GM06990 (cell line): ENCODE measurements around the gene ACIN1.

Experiments
- DNase-seq: peaks from one replicate; pipeline ENCODE4 v3.0.0-alpha.2; 2011; ENCODE audit not compliant: insufficient read length; ENCODE audit errors: extremely low read depth
- H3K27me3 ChIP-seq: replicated peaks from 2 replicates; pipeline ENCODE4 v1.6.0; 2011; ENCODE audit warnings: low read length; ENCODE audit not compliant: control insufficient read depth, insufficient read depth
- H3K36me3 ChIP-seq: 2 replicates; pipeline ENCODE4 v1.5.1; 2011; ENCODE audit warnings: low read length; ENCODE audit not compliant: control insufficient read depth, insufficient read depth
- H3K4me3 ChIP-seq: replicated peaks from 2 replicates; pipeline ENCODE4 v1.5.1; 2011; ENCODE audit warnings: low read depth, mild to moderate bottlenecking, control low read depth, low read length
- CTCF ChIP-seq: IDR thresholded peaks from 2 replicates; pipeline ENCODE4 v1.5.1; 2011; ENCODE audit warnings: low read length, control low read depth, mild to moderate bottlenecking, inconsistent platforms; ENCODE audit not compliant: insufficient read depth, poor library complexity, severe bottlenecking

ACIN1 gene

GRCh38 chr14:23122086-23122485 lies 27.1 kb upstream of the ACIN1 start:
- TF ChIP-seq CTCF = no peak
- Histone ChIP-seq H3K36me3 (no peaks in the 10 kb centered on the region), H3K27me3 (no peaks in the 10 kb centered on the region), H3K4me3 (no peak overlapping the region)
- DNase-seq = no peak

DNA sequence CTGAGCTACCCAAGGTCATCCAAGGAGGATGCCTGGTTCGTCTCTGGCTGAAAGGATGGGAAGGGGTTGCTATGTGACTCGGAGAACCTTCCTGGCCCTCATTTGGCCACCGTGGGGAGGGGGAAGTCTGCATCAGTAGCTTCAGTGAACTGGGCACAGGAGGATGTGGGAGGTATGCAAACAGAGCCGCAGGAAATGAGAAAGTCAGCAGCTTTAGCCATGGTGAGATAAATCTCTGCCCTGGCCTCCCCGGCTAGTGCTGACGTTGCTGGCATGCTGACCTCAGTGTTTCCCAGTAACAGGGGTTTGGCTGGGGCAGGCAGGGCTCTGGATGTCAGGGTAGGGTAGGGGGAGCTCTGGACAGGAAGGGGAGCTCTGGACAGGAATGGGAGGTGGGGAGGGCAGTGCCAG lies 26.4 kb upstream of the ACIN1 start:
- TF ChIP-seq CTCF = no peak
- DNase-seq = peak; percentile 36

DNA sequence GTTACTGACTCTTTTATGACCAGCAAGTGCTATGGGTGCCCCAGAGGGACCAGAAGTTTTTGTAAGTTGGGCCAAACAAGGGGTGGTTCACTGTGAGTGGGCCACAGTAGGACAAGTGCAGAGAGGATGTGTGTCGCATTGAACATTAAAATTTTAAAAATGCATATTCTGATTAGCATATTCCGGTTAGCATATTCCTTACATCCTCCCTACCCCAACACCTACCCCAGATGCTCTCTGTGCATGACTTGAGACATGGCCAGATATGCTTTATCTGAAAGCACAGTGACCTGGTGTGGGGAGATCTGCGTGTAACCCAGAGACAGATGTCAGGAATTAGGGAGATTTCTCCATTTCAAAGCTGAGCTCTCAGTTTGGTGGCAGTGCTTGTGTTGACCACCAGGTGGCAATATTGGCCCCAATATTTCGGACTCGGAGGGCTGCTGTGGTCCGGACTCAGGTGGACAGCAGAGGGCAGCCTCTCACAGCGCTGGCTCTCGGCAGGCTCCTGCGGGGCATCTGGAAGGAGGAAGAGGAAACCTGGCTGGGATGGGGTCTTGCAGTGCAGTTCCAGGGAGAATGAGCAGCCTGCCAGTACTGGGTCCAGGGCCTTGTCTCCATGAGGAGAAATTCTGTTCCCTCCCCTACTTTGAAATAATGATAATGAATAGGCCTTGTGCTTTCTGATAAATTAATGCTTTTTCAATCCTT lies 25.8 kb upstream of the ACIN1 start:
- peak; percentile 72 for DNase-seq
- peak; percentile 100 for TF ChIP-seq CTCF
- H3K27me3 ChIP-seq = no peaks in the 10 kb centered on the region
- H3K4me3 ChIP-seq = 0 out of 2 replicates have a peak overlapping the region, but pooled peaks have one; percentile 1
- H3K36me3 ChIP-seq = no peaks in the 10 kb centered on the region

More for the DNA sequence above, 26.4 kb upstream of the ACIN1 start:
- no peaks in the 10 kb centered on the region for H3K27me3 ChIP-seq
- H3K36me3 ChIP-seq = no peaks in the 10 kb centered on the region
- no peak overlapping the region for H3K4me3 ChIP-seq

- Histone ChIP-seq H3K27me3 (no peaks in the 10 kb centered on the region), H3K36me3 (no peaks in the 10 kb centered on the region), H3K4me3 (no peak overlapping the region)
- DNase-seq = peak; percentile 50
- TF ChIP-seq CTCF = no peak
Observed at GRCh38 chr14:23119363-23120327, 24.7 kb upstream of the ACIN1 start.

- Histone ChIP-seq H3K27me3 (no peaks in the 10 kb centered on the region; the same call in none of the 2 replicates), H3K36me3 (no peaks in the 10 kb centered on the region), H3K4me3 (no peak within 1 kb of the TSS)
- DNase-seq = no peak
- no peak for TF ChIP-seq CTCF
Observed at GRCh38 chr14:23118506-23119362, 23.8 kb upstream of the ACIN1 start, which contains the start of gene CEBPE. Gene CEBPE, minus strand, starts transcription at chr14:23119255. Its CDS starts 164 bp downstream, at chr14:23119091.
